ENCODE measurements around the gene MST1.

The MST1 gene

DNA sequence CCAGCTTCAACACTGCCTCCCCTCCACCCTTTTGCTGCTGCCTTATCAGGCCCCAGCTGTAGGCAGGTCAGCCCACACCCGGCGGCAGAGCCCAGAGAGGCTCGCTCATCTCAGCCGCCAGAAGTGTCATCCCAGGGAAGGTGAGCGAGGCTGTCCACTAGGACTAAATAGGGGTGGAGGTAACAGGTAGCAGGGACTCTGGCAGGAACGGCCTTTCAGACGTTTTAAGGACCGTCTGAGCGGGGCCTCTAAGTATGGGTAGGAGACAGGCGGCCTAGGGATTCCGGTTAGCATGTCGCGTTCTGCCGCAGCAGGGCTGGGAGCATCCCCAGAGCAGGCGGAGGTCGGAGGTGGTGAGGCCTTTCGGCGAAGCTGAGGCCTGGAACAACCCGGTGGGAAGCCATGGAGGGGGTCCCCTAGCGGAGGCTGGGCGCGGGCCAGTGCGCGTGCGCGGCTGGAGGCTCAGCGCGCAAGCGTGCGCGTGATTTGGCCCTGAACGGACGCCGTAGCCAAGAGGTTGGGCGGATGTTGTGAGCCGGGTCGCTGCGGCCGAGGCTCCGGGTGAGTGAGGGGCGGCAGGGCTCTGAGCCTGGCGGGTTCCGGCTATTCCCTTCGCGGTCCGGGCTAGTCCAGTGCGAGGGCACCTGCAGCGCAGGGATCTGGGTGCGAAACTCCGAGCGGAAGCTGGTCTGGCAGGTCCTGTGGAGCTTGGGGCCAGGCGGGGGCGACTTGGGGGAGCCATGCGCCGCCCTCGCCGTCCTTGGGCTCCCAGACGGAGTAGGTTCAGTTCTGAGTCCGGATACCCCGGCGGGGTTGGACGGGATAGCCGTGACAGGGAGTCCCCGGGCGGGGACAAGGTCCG, at the start of gene MST1, which contains the start of gene RNF123:
Gene MST1 (minus strand): TSS at position 429 of the 862 bp plus-strand sequence. CDS start 783 bp downstream, outside the sequence.
Gene RNF123 (plus strand): TSS at position 512 of the 862 bp plus-strand sequence. CDS start 1,609 bp downstream, outside the sequence.
- DNase-seq (ENCODE audit: low read depth in 1 of 2, low spot score in 1 of 2) = peak; percentile 83 to 91

DNA sequence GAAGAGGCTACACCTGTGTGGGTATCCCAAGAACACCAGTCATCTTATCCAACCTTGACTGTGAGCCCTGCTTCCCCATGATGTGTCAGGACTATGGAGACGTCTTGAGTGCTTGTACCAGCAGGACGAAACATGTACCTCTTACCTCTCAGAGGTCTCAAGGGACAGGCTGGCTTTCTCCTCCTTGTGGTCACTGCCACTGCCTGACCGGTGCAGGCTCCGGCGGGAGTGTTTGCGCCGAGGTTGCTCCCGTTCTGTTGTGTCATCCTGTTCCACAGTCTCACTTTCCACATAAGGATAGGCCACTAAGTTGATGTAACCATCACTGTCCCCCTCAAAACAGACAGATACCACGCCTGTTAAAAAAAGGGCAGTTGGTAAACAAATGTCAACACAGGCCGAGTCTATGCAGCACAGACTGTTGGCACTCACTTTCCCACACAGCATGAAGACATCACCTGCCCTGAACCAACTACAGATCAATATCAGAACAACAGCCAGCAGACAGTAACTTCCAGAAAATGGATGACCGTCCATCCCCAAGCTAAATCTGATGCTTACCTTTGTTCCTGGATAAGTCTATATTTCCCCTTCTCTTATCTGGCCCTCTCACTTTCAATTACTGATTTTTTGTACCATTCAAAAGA, 48.9 kb upstream of the MST1 start:
- no peak for DNase-seq (ENCODE audit: low read depth in 1 of 2, low spot score in 1 of 2)

DNA sequence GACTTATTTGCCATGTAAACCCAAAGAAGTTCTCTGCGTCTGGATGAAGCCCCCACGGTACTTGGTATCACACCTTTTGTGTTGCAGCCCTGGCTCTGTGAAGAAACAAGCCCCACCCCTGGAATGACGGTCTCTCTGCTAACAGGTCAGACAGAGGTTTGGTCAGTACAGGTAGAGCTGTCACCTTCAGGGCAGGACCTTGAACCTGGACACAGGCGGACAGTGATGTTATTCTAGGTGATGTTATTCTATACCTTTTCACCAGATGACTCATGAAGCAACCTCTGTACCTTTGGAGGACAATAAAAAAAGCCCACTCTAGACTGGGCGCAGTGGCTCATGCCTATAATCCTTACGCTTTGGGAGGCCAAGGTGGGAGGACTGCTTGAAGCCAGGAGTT, 45.5 kb upstream of the MST1 start:
- DNase-seq (ENCODE audit: low read depth in 1 of 2, low spot score in 1 of 2) = no peak

DNA sequence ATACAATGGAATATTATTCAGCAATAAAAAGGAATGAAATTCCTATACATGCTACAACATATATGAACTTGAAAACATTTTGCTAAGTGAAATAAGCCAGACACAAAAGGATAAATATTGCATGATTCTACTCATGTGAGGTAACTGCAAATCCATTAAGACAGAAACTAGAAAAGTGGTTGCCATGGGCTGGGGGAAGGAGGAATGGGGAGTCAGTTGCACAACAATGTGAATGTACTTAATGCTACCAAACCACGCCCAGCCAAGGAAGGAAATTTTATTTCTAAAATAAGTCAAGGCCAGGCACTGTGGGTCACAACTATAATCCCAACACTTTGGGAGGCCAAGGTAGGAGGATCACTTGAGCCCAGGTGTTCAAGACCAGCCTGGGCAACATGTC, 44.3 kb upstream of the MST1 start:
- no peak for DNase-seq (ENCODE audit: low read depth in 1 of 2, low spot score in 1 of 2)

DNA sequence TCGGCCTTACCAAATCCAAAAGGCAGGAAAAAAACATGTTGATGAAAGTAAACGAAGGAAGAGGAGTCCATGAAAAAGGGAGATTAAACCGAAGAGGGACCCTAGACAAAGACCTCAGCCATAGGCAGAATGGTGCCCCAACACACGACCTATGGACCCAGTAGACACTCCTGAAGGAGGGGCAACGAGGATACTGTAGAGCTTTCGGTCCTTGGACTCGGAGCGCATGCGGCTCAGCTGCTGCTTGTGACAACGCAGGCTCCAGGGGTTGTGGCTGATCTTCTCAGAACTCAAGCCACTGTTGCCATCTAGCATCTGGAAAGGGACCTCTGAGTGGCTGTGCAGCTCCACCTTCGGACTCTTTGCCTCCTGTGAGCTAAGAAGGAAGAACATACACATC, 43.3 kb upstream of the MST1 start:
- no peak for DNase-seq (ENCODE audit: low read depth in 1 of 2, low spot score in 1 of 2)

DNA sequence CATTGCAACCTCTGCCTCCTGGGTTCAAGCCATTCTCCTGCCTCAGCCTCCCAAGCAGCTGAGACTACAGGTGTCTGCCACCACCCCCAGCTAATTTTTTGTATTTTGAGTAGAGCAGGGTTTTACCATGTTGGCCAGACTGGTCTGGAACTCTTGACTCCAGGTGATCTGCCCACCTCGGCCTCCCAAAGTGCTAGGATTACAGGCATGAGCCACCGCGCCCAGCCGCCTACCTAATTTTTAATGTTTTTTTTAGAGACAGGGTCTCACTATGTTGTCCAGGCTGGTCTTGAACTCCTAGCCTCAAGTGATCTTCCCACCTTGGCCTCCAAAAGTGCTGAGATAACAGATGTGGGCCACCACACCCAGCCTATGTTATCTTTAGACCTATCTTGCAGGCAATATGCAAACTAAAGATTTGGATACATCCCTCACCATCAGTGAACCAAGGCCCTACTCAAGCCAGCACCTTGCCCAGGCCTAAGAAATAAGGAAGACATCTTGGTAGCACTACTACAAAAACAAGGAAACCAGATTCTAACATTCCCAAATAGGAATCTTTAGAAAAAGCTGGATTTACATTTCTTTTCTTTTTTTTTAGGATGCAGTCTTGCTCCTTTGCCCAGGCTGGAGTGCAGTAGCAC, 40.8 kb upstream of the MST1 start:
- DNase-seq (ENCODE audit: low read depth in 1 of 2, low spot score in 1 of 2) = no peak

DNA sequence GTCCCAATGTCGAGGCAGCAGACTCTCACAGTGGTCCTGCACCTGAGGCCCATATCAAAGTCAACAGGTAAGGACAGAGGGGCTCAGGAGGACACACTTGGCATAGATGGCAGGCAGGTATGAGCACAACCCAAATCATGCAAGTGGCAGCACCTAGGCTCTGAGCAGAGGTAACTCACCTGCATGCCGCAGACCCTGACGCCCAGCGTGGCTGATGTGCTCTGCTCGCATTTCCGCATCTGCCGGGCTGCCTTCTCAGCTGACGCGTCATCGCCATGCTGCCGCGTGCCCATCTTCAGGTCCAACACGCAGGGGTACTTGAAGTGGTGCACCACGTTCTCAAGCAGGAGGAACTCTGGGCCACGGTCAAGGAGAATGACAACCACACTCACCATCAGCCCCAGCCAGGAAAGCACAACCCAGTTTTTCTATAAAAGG, 38.7 kb upstream of the MST1 start:
- no peak for DNase-seq (ENCODE audit: low read depth in 1 of 2, low spot score in 1 of 2)

DNA sequence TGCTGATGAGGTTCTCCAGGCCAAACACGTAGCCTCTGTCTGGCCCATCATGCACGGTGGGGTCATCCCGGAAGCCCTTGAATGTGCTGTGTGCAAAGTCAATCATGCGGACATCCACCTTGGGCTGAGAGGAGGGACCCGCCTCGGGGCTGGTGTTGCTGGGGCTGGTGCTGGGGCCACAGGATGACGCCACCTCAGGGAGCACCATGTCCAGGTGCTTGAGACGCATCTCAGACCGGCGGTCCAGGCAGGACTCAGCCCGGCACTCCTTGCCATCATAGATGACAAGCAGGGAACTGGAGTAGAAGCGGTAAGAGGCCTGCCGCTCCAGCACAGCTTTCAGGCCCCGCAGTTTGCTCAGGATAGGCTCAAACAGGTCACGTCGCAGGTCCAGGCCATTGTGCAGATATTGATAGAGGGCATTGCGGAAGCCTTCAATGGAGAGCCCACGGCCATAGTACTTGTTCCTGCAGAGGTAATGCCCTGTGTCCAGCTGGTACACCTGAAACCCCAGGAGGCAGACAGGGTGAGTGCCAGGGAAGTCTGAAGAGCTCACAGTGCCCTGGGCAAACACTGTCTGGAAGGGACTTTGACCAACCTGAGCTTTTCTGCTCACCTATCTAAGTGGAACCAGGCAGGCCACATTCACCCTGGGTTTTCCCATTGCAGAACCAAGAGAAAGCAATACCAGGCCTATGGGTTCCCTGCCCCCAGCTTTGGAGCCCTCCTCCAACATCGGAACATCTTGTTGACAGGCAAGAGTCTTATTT, 38.1 kb upstream of the MST1 start:
- no peak for DNase-seq (ENCODE audit: low read depth in 1 of 2, low spot score in 1 of 2)

DNA sequence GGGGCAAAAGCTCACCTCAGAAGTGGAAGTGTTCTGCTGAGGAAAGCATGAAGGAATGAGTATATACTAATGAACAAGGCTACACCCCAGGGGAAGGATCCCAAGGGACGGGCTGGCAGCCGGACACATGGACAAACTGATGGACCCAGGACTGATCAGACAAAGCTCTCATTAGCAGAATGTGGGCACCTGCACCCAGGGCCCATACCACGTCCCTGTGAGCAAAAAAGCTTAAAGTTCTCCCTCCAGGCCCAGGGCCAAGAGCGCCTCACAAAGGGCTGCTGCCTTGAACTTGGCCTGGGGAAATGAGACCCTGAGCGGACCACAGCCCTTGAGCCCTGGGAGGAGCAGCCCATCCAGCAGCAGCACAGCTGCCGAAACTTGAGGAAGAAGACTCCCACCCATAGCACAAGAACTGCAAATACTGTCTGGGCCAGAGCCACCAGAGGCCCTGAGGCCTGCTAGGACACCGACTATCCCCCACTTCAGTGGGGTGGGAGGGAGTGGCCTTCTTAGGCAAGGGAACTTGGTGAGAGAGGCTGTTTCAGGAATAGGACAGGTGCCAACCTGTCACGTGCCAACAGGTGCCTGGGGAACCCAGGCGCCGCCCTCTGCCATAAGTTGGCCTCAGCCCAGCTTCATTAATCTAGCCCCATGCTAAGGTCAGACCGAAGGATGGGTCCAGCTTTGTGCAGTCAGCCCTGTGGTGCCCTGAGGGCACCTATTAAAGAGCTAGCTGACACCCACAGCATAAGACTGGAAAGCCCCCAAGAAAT, 36.8 kb upstream of the MST1 start:
- no peak for DNase-seq (ENCODE audit: low read depth in 1 of 2, low spot score in 1 of 2)

DNA sequence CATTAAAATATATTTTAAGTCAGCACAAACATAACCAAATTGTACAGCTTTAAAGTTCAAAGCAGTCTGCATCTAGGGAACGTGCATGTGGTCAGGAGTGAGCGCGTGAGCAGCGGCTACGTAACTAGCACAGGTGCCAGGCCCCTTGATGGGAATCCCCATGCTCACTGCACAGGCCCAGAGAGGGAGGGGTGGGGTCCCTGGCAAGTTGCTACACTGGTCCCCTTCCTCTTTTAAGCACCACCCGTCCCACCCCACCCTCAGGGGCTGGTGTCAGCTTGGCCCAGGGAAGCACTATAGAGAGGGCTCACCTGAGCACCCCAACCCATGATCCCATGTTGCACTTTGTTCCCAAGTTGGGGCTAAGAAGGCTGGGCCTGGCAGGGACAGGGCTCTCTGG, 35.3 kb upstream of the MST1 start:
- no peak for DNase-seq (ENCODE audit: low read depth in 1 of 2, low spot score in 1 of 2)

DNA sequence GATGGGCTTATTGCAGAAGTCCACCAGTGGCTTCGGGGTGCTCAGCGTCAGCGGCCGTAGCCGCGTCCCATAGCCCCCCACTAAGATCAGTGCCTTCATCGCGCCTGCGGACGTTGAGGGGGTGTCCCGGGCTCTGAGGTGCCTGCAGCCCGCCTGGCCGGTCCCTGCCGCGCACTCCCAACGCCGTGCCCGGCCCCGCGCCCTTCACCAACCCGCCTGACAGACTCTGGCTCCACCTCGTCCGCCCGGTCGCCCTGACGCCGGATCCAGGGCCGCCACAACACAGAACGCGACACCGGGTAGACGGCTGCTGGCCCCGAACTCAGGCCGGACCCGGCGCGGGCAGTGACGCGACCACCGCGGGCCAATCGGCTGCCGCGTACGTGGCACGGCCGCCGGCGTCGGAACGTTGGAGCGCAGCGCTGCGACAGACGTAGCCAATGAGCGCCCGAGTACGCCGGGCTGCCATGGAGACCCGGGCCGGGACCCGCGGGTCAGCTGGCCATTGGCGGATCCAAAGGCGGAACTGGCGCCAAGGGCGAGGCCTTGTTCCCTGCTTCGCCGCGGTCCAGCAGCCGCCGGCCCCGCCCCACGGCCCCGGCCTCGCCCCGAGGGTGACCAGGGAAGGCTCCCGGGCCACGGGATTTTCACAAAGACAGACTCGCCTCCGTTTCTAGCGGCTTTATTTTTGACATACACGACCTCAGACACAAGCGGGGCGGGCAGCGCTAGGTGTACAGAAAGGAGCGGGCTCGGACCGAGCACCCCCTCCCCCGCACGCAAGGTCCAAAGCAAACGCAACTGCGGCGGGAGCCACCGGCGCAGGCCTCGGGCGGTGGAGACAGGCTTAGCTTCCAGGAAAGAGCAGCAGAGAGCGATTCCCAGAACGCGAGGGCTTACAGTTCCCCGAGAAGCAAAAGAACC, 34.6 kb upstream of the MST1 start, which contains the start of gene GMPPB:
Gene GMPPB (minus strand): TSS at position 324 of the 924 bp plus-strand sequence. CDS start 225 bp downstream, at position 99.
- peak; percentile 86 to 88 for DNase-seq (ENCODE audit: low read depth in 1 of 2, low spot score in 1 of 2)

DNA sequence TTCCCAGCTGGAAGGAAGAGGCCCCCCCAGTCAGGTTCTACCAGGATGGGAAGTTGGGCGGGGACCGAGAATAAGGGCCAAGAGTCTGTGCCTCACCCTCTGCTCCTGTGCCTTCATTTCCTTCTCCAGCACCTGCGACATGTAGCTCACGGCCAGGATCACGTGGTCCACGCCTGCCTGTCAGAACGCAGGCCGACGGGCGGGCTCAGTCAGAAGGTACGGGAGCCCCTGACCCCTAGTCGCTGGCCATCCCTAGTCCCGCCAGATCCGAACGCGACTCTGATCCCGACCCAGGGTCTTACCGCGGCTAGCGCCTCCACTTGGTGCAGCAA, 34.0 kb upstream of the MST1 start:
- DNase-seq (ENCODE audit: low read depth in 1 of 2, low spot score in 1 of 2) = no peak

DNA sequence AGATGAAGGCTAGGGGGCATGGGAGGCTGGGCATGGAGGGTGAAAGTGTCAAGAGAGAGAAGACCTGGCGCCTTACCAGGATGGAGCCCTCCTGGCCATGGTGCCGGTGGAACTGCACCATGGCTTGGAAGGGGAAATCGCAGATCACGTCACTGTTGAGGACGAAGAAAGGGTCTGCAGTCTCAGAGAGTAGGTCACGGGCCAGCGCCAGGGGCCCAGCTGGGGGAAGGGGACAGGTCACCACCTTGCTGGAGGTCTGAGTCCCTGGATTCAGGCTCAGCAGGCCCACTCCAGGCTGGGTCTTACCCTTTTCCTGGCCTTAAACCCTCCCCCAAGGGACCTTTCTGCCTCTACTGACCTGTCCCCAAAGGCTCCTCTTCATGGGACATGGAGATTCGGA, 33.6 kb upstream of the MST1 start:
- no peak for DNase-seq (ENCODE audit: low read depth in 1 of 2, low spot score in 1 of 2)

DNA sequence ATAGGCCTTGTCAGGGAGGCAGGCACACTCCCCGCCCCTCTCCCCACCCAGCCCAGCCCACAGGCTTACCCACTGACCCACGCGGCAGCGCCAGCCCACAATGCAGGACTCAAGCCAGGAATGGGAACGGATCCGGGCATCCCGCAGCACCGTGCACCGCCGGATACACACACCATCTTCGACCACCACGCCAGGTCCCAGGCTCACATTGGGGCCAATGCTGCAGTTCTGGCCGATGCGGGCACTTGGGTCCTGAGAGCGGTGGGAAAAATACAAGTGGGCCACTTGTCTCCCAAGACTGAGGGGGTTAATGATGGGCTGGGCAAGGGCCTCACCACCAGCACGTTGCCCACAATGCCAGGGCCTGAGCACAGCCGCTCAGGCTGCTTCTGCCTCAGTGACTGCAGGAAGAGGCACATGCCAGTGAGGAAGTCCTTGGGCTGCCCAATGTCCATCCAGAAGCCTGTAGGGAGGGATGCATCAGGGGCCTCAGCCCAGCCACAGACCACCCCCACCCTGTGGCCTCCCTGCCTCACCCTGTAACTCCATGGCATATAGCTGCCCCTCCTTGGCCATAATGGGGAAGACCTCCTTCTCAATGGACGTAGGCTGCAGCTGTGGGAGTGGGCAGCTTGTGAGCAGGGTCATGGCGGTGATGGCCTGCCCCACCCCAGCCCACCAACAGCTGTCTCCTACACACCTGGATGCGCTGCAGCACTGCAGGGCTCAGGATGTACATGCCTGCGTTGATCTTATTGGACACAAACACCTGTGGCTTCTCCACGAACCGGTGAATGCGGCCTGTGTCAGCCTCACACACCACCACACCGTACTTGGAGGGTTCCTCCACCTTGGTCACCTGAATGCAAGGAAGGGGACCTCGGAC, 32.9 kb upstream of the MST1 start:
- DNase-seq (ENCODE audit: low read depth in 1 of 2, low spot score in 1 of 2) = no peak

DNA sequence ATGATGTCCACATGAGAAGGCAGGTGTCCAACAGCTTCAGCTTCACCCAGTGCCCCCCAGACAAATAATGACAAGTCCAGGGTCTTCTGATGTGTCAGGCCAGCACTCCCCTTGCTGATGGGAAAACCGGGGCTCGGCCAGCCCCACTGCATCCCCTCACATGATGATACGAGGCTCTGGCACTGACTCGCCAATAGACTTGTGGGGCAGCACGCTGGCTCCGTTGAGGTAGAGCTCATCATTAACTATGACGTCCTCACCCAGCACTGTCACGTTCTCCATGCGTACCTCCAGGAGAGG, 32.3 kb upstream of the MST1 start:
- no peak for DNase-seq (ENCODE audit: low read depth in 1 of 2, low spot score in 1 of 2)

DNA sequence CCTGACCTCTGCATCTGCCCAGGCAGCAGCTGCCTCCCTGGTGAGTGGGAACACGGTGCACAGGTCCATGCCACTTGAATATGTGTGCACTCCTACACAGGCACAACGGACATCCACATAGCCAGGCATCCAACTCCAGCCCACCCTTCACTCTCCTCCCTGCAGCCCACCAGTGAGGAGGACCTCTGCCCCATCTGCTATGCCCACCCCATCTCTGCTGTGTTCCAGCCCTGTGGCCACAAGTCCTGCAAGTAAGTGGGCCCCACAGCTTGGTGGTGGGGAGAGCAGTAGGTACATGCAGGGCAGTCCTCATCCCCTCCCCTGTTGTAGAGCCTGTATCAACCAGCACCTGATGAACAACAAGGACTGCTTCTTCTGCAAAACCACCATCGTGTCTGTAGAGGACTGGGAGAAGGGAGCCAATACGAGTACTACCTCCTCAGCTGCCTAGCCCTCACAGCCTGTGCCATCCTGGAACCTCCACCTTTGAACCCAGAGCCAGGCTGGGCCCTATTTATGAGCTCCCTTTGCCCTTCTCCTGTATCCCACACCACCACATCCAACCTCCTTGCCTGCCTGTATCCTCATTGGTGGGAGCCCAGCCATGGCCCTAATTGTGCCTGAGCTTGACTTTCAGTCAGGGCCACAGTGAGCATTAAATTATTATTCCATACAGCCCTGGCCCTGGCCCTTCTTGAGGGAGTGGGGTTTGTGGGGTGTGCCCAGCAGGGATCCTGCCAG, 31.8 kb upstream of the MST1 start:
- DNase-seq (ENCODE audit: low read depth in 1 of 2, low spot score in 1 of 2) = no peak

DNA sequence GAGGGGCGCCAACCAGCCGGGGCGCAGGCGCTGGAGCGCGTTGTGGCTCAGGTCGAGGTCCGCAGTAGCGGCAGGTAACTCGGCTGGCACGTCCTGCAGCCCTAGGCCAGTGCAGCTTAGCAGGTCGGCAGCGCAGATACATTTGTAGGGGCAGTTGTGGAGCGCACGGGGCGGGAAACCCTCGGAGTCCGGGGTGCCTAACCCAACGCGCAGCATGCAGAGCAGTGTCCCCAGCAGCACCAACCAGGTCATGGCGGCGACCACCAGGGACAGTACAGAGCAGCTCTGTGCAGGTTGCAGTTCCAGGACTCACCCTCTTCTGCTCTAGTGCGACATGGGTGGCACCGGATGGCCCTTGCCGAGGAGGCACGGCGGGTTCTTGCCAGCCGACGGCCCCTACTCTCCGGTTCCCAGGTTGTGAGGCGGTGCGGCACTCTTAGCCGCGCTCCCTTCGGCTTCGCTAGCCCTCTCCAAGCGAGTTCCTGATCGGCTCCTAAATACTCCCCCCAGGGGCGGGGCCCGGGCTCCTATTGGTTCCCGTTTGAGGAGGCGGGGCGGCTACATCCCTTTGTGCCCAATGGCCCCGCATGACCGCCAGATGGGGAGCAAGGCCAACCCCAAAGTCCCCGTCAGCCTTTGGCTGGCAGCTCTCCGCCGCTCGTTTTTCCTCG, 30.1 kb upstream of the MST1 start, which contains the start of gene AMIGO3:
Gene AMIGO3 (minus strand): TSS at position 471 of the 671 bp plus-strand sequence. CDS start 219 bp downstream, at position 252.
- DNase-seq (ENCODE audit: low read depth in 1 of 2, low spot score in 1 of 2) = peak; percentile 78 to 86
